Adrenal gland (tissue), 5 donors: ENCODE measurements around the gene UCHL1.

Experiments
- POLR2A ChIP-seq, 2 donors: fragments of 450-650 bp; IDR thresholded peaks; one replicate each; pipeline ENCODE4 v1.6.1; 2017; ENCODE audit warnings: antibody characterized with exemption in 2 of 2, mild to moderate bottlenecking in 2 of 2, moderate library complexity in 1 of 2
- TF ChIP-seq, protein P1 (sequence below), 6 experiments: fragments of 450-650 bp in 4 of 6; fragments of 200-600 bp in 2 of 6; sonication (generic) in 1 of 6; IDR thresholded peaks; 1 replicate in 5 of 6; 2 replicates in 1 of 6; pipeline versions ENCODE4 v1.5.1 to v1.8.0; 2016 to 2021; ENCODE audit warnings: antibody characterized with exemption in 6 of 6, mild to moderate bottlenecking in 2 of 6, moderate library complexity in 1 of 6
- donor health status: DM: no; HTN: no; CAD: no.

GRCh38 chr4:41211951-41212615 lies 44.6 kb upstream of the UCHL1 start:
- TF ChIP-seq, protein P1, sequence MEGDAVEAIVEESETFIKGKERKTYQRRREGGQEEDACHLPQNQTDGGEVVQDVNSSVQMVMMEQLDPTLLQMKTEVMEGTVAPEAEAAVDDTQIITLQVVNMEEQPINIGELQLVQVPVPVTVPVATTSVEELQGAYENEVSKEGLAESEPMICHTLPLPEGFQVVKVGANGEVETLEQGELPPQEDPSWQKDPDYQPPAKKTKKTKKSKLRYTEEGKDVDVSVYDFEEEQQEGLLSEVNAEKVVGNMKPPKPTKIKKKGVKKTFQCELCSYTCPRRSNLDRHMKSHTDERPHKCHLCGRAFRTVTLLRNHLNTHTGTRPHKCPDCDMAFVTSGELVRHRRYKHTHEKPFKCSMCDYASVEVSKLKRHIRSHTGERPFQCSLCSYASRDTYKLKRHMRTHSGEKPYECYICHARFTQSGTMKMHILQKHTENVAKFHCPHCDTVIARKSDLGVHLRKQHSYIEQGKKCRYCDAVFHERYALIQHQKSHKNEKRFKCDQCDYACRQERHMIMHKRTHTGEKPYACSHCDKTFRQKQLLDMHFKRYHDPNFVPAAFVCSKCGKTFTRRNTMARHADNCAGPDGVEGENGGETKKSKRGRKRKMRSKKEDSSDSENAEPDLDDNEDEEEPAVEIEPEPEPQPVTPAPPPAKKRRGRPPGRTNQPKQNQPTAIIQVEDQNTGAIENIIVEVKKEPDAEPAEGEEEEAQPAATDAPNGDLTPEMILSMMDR (IDR thresholded peaks at IDR 0.05), result no peak
- TF ChIP-seq POLR2A (IDR thresholded peaks at IDR 0.05), result no peak
